BJ (cell line): ENCODE results near the gene MEGF9. TPM values are rescaled to one million over a fixed set of nuclear protein-coding genes. Genes with fewer than 3 reads are reported as not detected.
A peak's percentile ranks its signal among the peaks of the same experiment; 100 is the strongest.

Experiments used
- CTCF ChIA-PET: fragments of 350-600 bp; formaldehyde crosslinking; extraction: SDS; loops from one replicate; lab custom pipeline; 2021; ENCODE audit warnings: antibody characterized with exemption, inconsistent platforms; lab: Yijun Ruan, JAX
- POLR2A ChIA-PET: fragments of 300-600 bp; sonication (Branson Sonifier 250); formaldehyde crosslinking; extraction: SDS; loops from one replicate; lab custom pipeline; 2021; ENCODE audit warnings: antibody characterized with exemption; lab: Charles Lee
- DNase-seq: peaks from one replicate; pipeline ENCODE4 v3.0.0-alpha.2; 2011; ENCODE audit warnings: low read depth
- H3K27me3 ChIP-seq: 2 replicates; pipeline ENCODE4 v1.6.0; 2011; ENCODE audit warnings: low read length; ENCODE audit not compliant: control insufficient read depth, insufficient read depth
- H3K36me3 ChIP-seq: 2 replicates; pipeline ENCODE4 v1.5.1; 2011; ENCODE audit warnings: low read length; ENCODE audit not compliant: control insufficient read depth, insufficient read depth
- H3K4me3 ChIP-seq: 2 replicates; pipeline ENCODE4 v1.5.1; 2011; ENCODE audit warnings: low read depth, mild to moderate bottlenecking, control low read depth, low read length
- CTCF ChIP-seq: IDR thresholded peaks from 2 replicates; pipeline ENCODE4 v1.5.1; 2011; ENCODE audit warnings: low read depth, mild to moderate bottlenecking, control low read depth, inconsistent platforms, low read length, moderate library complexity; ENCODE audit not compliant: insufficient read depth
- polyA plus RNA-seq: library from polyadenylated mRNA; depleted of rRNA; stranded (reverse); fragments of >200 nt; gene quantifications from 2 replicates; pipeline ENCODE4 v1.2.3, GENCODE V29; 2011

The MEGF9 gene
- polyA plus RNA-seq, 1 experiment, result 1.1 TPM

GRCh38 chr9:120692901-120693699, 21.2 kb downstream of the MEGF9 start:
- POLR2A ChIA-PET, result no interaction called here
- Histone ChIP-seq H3K27me3 (no peaks in the 10 kb centered on the region), H3K36me3 (no peaks in the 10 kb centered on the region), H3K4me3 (no peak overlapping the region)
- TF ChIP-seq CTCF, result no peak
- DNase-seq, result peak; percentile 32
- CTCF ChIA-PET, result no interaction called here

GRCh38 chr9:120690372-120690771, 23.9 kb downstream of the MEGF9 start:
- ChIA-PET POLR2A (no interaction called here), CTCF (no interaction called here)
- TF ChIP-seq CTCF, result no peak
- Histone ChIP-seq H3K27me3 (no peaks in the 10 kb centered on the region), H3K4me3 (no peak overlapping the region), H3K36me3 (no peaks in the 10 kb centered on the region)
- DNase-seq, result no peak

- Histone ChIP-seq H3K36me3 (no peaks in the 10 kb centered on the region), H3K27me3 (no peaks in the 10 kb centered on the region), H3K4me3 (no peak overlapping the region)
- CTCF ChIA-PET, result no interaction called here
- POLR2A ChIA-PET, result no interaction called here
- DNase-seq, result no peak
- TF ChIP-seq CTCF, result no peak
Observed at GRCh38 chr9:120689860-120690259, 24.4 kb downstream of the MEGF9 start.

- Histone ChIP-seq H3K4me3 (no peak overlapping the region), H3K36me3 (no peaks in the 10 kb centered on the region), H3K27me3 (no peaks in the 10 kb centered on the region)
- POLR2A ChIA-PET, result no interaction called here
- no peak for DNase-seq
- no peak for TF ChIP-seq CTCF
- CTCF ChIA-PET, result no interaction called here
Observed at GRCh38 chr9:120688758-120689157, 25.5 kb downstream of the MEGF9 start.

GRCh38 chr9:120683150-120683549, 31.1 kb downstream of the MEGF9 start:
- DNase-seq, result no peak
- TF ChIP-seq CTCF, result no peak
- ChIA-PET CTCF (no interaction called here), POLR2A (no interaction called here)
- Histone ChIP-seq H3K27me3 (no peaks in the 10 kb centered on the region), H3K36me3 (no peaks in the 10 kb centered on the region), H3K4me3 (no peak overlapping the region)
